Keratinocyte (primary cell): ENCODE results near the gene FMN1. TPM values are rescaled to one million over a fixed set of nuclear protein-coding genes. Genes with fewer than 3 reads are reported as not detected.

ENCODE experiments used
- DNase-seq: peaks from one replicate; pipeline ENCODE4 v3.0.0-alpha.2; 2011; ENCODE audit warnings: low read depth, missing footprints, low spot score
- FAIRE-seq: peaks from 2 replicates; lab custom pipeline; 2011; peaks lifted over from hg19 to GRCh38; lab: Jason Lieb, UNC
- H2AFZ ChIP-seq: 2 replicates; pipeline ENCODE4 v1.6.0; 2012; ENCODE audit warnings: low read length, control low read depth, inconsistent platforms; ENCODE audit not compliant: control insufficient read depth
- H3K27ac ChIP-seq: 2 replicates; pipeline ENCODE4 v1.5.1; 2011; ENCODE audit warnings: low read length; ENCODE audit not compliant: control insufficient read depth, insufficient read depth
- H3K27me3 ChIP-seq: 3 replicates; pipeline ENCODE4 v1.6.0; 2011; ENCODE audit warnings: low read length; ENCODE audit not compliant: control insufficient read depth, insufficient read depth; ENCODE audit errors: extremely low read depth
- H3K36me3 ChIP-seq, 2 experiments: 2 replicates in 1 of 2; 3 replicates in 1 of 2; pipeline ENCODE4 v1.5.1; 2011; ENCODE audit warnings: low read length in 2 of 2, mild to moderate bottlenecking in 1 of 2; ENCODE audit not compliant: control insufficient read depth in 2 of 2, insufficient read depth in 2 of 2; ENCODE audit errors: extremely low read depth in 1 of 2
- H3K4me1 ChIP-seq: 3 replicates; pipeline ENCODE4 v1.5.1; 2011; ENCODE audit warnings: low read length; ENCODE audit not compliant: control insufficient read depth, insufficient read depth; ENCODE audit errors: extremely low read depth
- H3K4me2 ChIP-seq: 3 replicates; pipeline ENCODE4 v1.6.0; 2011; ENCODE audit warnings: low read depth, low read length; ENCODE audit not compliant: control insufficient read depth, insufficient read depth; ENCODE audit errors: extremely low read depth
- H3K4me3 ChIP-seq, 3 experiments: fragments of 200-600 bp in 1 of 3; sonication (generic) in 1 of 3; 2 replicates in 2 of 3; 3 replicates in 1 of 3; pipeline ENCODE4 v1.5.1; 2011 to 2016; ENCODE audit warnings: low read length in 3 of 3, mild to moderate bottlenecking in 3 of 3, control low read depth in 2 of 3, inconsistent platforms in 1 of 3, low read depth in 1 of 3, mixed read lengths in 1 of 3, mixed run types in 1 of 3, moderate library complexity in 1 of 3; ENCODE audit not compliant: control insufficient read depth in 2 of 3, insufficient read depth in 2 of 3; ENCODE audit errors: extremely low read depth in 1 of 3
- H3K79me2 ChIP-seq: 2 replicates; pipeline ENCODE4 v1.6.0; 2012; ENCODE audit warnings: low read length; ENCODE audit not compliant: control insufficient read depth, insufficient read depth
- H3K9ac ChIP-seq: 3 replicates; pipeline ENCODE4 v1.6.0; 2011; ENCODE audit warnings: low read length; ENCODE audit not compliant: control insufficient read depth, insufficient read depth; ENCODE audit errors: extremely low read depth
- H3K9me1 ChIP-seq: 3 replicates; pipeline ENCODE4 v1.6.0; 2011; ENCODE audit warnings: low read length; ENCODE audit not compliant: control insufficient read depth, insufficient read depth; ENCODE audit errors: extremely low read depth
- H3K9me3 ChIP-seq: 2 replicates; pipeline ENCODE4 v1.5.1; 2012; ENCODE audit warnings: low read depth, low read length; ENCODE audit not compliant: control insufficient read depth
- H4K20me1 ChIP-seq: 3 replicates; pipeline ENCODE4 v1.6.0; 2011; ENCODE audit warnings: low read length; ENCODE audit not compliant: control insufficient read depth, insufficient read depth; ENCODE audit errors: extremely low read depth
- CTCF ChIP-seq, 3 experiments: IDR thresholded peaks in 1 of 3; conservative IDR thresholded peaks in 1 of 3; optimal IDR thresholded peaks in 1 of 3; 2 replicates in 2 of 3; 3 replicates in 1 of 3; pipeline versions ENCODE3 to v1.5.1; 2011; ENCODE audit warnings: low read length in 3 of 3, mild to moderate bottlenecking in 3 of 3, moderate library complexity in 2 of 3, control low read depth in 1 of 3, inconsistent platforms in 1 of 3; ENCODE audit not compliant: insufficient read depth in 2 of 3; ENCODE audit errors: extremely low read depth in 1 of 3
- EZH2 ChIP-seq: IDR thresholded peaks from one replicate; pipeline ENCODE4 v1.6.1; 2012; ENCODE audit warnings: inconsistent platforms, mild to moderate bottlenecking, low read length, moderate library complexity
- dilution Hi-C: fragments of 300-500 bp; cut with MboI; formaldehyde crosslinking; loops from one replicate; pipeline ENCODE4 v1.7.0; 2020; ENCODE audit warnings: low sequenced_read_pairs; ENCODE audit not compliant: extremely low pct_ligation_motif_present
- polyA plus RNA-seq, 5 experiments: library from polyadenylated mRNA; depleted of rRNA in 3 of 5; stranded (reverse) in 3 of 5; stranded (forward) in 1 of 5; unstranded in 1 of 5; fragments of >200 nt; gene quantifications; 1 replicate in 1 of 5; 2 replicates in 3 of 5; 3 replicates in 1 of 5; pipeline versions ENCODE4 v1.2.1 to v1.2.3, GENCODE V29; 2011 to 2012; ENCODE audit warnings: missing spikeins in 2 of 5, low read depth in 1 of 5, low replicate concordance in 1 of 5

FMN1 gene
- polyA plus RNA-seq, 1 donor (not counting 4 experiments of a cell fraction or from before 2014, with no cell fraction given) = 0.71 TPM

GRCh38 chr15:33209575-33210481, 15.3 kb upstream of the FMN1 start:
- no peaks in the 10 kb centered on the region for H3K4me1 ChIP-seq
- H4K20me1 ChIP-seq = no peaks in the 10 kb centered on the region
- no peak for TF ChIP-seq EZH2
- no peak overlapping the region for H3K4me2 ChIP-seq
- FAIRE-seq (no peak), DNase-seq (no peak)
- no peaks in the 10 kb centered on the region for H3K9me3 ChIP-seq
- no peaks in the 10 kb centered on the region for H3K36me3 ChIP-seq
- H3K9me1 ChIP-seq = no peaks in the 10 kb centered on the region
- no peak overlapping the region for H3K4me3 ChIP-seq
- no peaks in the 10 kb centered on the region for H3K79me2 ChIP-seq
- no peak overlapping the region for H2AFZ ChIP-seq
- dilution Hi-C loops = no loop called here
- no peak overlapping the region for H3K9ac ChIP-seq
- no peak overlapping the region for H3K27ac ChIP-seq
- H3K27me3 ChIP-seq = no peaks in the 10 kb centered on the region

DNA sequence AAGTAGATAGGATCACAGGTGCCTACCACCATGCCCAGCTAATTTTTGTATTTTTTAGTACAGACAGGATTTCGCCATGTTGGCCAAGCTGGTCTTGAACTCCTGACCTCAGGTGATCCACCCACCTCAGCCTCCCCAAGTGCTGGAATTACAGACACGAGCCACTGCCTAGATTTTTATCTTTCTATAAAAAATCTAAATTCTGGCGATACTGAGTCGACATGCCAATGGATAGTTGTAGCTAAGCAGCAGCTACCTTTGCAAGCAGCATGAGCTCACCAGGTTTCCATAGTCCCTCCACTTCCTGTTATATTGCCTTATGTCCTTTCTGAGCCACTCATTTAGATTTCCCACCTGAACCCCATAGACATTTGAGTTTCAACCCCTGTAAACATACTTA, 13.1 kb upstream of the FMN1 start:
- H3K4me2 ChIP-seq = no peak overlapping the region
- no peaks in the 10 kb centered on the region for H3K9me3 ChIP-seq
- H3K4me3 ChIP-seq = no peak overlapping the region
- dilution Hi-C loops = no loop called here
- no peak overlapping the region for H3K9ac ChIP-seq
- no peaks in the 10 kb centered on the region for H3K9me1 ChIP-seq
- no peaks in the 10 kb centered on the region for H3K79me2 ChIP-seq
- no peaks in the 10 kb centered on the region for H3K27me3 ChIP-seq
- TF ChIP-seq EZH2 (no peak), CTCF (optimal IDR thresholded peaks at IDR 0.05 in 1 of 3, IDR thresholded peaks at IDR 0.05 in 1 of 3, conservative IDR thresholded peaks at IDR 0.05 in 1 of 3; ENCODE audit: extremely low read depth in 1 of 3, insufficient read depth in 2 of 3, low read length in 3 of 3) (no peak)
- FAIRE-seq (no peak), DNase-seq (no peak)
- no peaks in the 10 kb centered on the region for H4K20me1 ChIP-seq
- H3K36me3 ChIP-seq = no peaks in the 10 kb centered on the region
- no peak overlapping the region for H2AFZ ChIP-seq
- H3K4me1 ChIP-seq = no peaks in the 10 kb centered on the region
- H3K27ac ChIP-seq = no peak overlapping the region
